Right lobe of liver (tissue), 4 donors: Measurements from ENCODE around the gene ACIN1.

ENCODE experiments used
- CTCF ChIP-seq, 4 donors: fragments of 200-600 bp in 3 of 4; fragments of 450-650 bp in 1 of 4; IDR thresholded peaks; one replicate each; pipeline versions ENCODE4 v1.5.1 to v1.8.0; 2016 to 2022; ENCODE audit warnings: antibody characterized with exemption in 4 of 4, mild to moderate bottlenecking in 2 of 4
- POLR2A ChIP-seq: fragments of 450-650 bp; IDR thresholded peaks from one replicate; pipeline ENCODE4 v1.6.1; 2017; ENCODE audit warnings: antibody characterized with exemption, mild to moderate bottlenecking
- donor health status: DM: no; HTN: no; CAD: no.
- donor health status: DM: no; HTN: no; CAD: no.
- donor health status: DM: no; HTN: yes; CAD: no.

- TF ChIP-seq CTCF (IDR thresholded peaks at IDR 0.05): no peak
- TF ChIP-seq POLR2A: no peak
Observed at GRCh38 chr14:23025151-23025814, 69.7 kb downstream of the ACIN1 start.
